CD14-positive monocyte (primary cell): ENCODE data around the gene RNU1-1. TPM values are rescaled to one million over a fixed set of nuclear protein-coding genes. Genes with fewer than 3 reads are reported as not detected.
A peak's percentile ranks its signal among the peaks of the same experiment; 100 is the strongest.
"Not testable (repeated sequence)": the region's sequence is repeated elsewhere in the genome, so short reads cannot be mapped to it uniquely, and the experiment has no call there.

Source experiments
- DNase-seq, 3 donors: peaks; one replicate each; pipeline ENCODE4 v3.0.0-alpha.2; 2011 to 2022
- H2AFZ ChIP-seq: 2 replicates; pipeline ENCODE4 v1.6.0; 2012; ENCODE audit warnings: mild to moderate bottlenecking, low read depth, low read length, inconsistent platforms; ENCODE audit not compliant: insufficient read depth, poor library complexity, severe bottlenecking
- H3K27ac ChIP-seq, 2 donors: 1 replicate in 1 of 2; 2 replicates in 1 of 2; pipeline ENCODE4 v1.5.1; 2012 to 2013; ENCODE audit warnings: low read length in 2 of 2, control low read depth in 1 of 2, inconsistent platforms in 1 of 2, low read depth in 1 of 2, mild to moderate bottlenecking in 1 of 2
- H3K27me3 ChIP-seq, 2 donors: one replicate each; pipeline versions ENCODE4 v1.6.0 to v1.6.1; 2011 to 2013; ENCODE audit warnings: low read length in 2 of 2; ENCODE audit not compliant: control insufficient read depth in 2 of 2, insufficient read depth in 2 of 2
- H3K36me3 ChIP-seq, 2 donors: replicated peaks in 1 of 2; 1 replicate in 1 of 2; 2 replicates in 1 of 2; pipeline versions ENCODE4 v1.5.1 to v1.6.1; 2012 to 2013; ENCODE audit warnings: low read length in 2 of 2, control low read depth in 1 of 2, inconsistent platforms in 1 of 2, mild to moderate bottlenecking in 1 of 2; ENCODE audit not compliant: insufficient read depth in 2 of 2, control insufficient read depth in 1 of 2
- H3K4me1 ChIP-seq, 2 donors: 1 replicate in 1 of 2; 2 replicates in 1 of 2; pipeline versions ENCODE4 v1.5.1 to v1.6.1; 2012 to 2013; ENCODE audit warnings: low read length in 2 of 2, control low read depth in 1 of 2, inconsistent platforms in 1 of 2, mild to moderate bottlenecking in 1 of 2, moderate library complexity in 1 of 2; ENCODE audit not compliant: insufficient read depth in 2 of 2, control insufficient read depth in 1 of 2
- H3K4me2 ChIP-seq: replicated peaks from 2 replicates; pipeline ENCODE3; 2012; ENCODE audit warnings: low read length, moderate library complexity, mild to moderate bottlenecking; ENCODE audit not compliant: poor library complexity, severe bottlenecking; ENCODE audit errors: extremely low read depth
- H3K4me3 ChIP-seq, 3 experiments: fragments of 200-600 bp in 1 of 3; sonication (generic) in 1 of 3; replicated peaks in 1 of 3; 1 replicate in 2 of 3; 2 replicates in 1 of 3; pipeline ENCODE4 v1.5.1; 2011 to 2013; ENCODE audit warnings: low read length in 3 of 3, mild to moderate bottlenecking in 3 of 3, control low read depth in 2 of 3, low read depth in 2 of 3, inconsistent platforms in 1 of 3, moderate library complexity in 1 of 3
- H3K79me2 ChIP-seq: 2 replicates; pipeline ENCODE4 v1.6.0; 2012; ENCODE audit warnings: mild to moderate bottlenecking, control low read depth, inconsistent platforms, low read length, moderate library complexity; ENCODE audit not compliant: insufficient read depth
- H3K9ac ChIP-seq: 2 replicates; pipeline ENCODE4 v1.6.0; 2017; ENCODE audit warnings: low read length, mild to moderate bottlenecking; ENCODE audit not compliant: insufficient read depth, poor library complexity, severe bottlenecking
- H3K9me3 ChIP-seq, 2 donors: replicated peaks in 1 of 2; 1 replicate in 1 of 2; 2 replicates in 1 of 2; pipeline versions ENCODE4 v1.5.1 to v1.6.1; 2012 to 2013; ENCODE audit warnings: low read length in 2 of 2, control low read depth in 1 of 2; ENCODE audit not compliant: control insufficient read depth in 1 of 2, insufficient read depth in 1 of 2
- H4K20me1 ChIP-seq: 2 replicates; pipeline ENCODE4 v1.6.0; 2012; ENCODE audit warnings: mild to moderate bottlenecking, low read length, control low read depth, moderate library complexity; ENCODE audit not compliant: insufficient read depth
- H3K27ac Mint-ChIP-seq, 7 donors: one replicate each; pipeline ENCODE4 v1.8.0; 2020; ENCODE audit warnings: mild to moderate bottlenecking in 7 of 7, mixed read lengths in 7 of 7, moderate library complexity in 6 of 7, inconsistent platforms in 2 of 7
- H3K27me3 Mint-ChIP-seq, 3 donors: one replicate each; pipeline ENCODE4 v1.8.0; 2021 to 2022; ENCODE audit warnings: low read depth in 3 of 3, mild to moderate bottlenecking in 3 of 3, mixed read lengths in 3 of 3, moderate library complexity in 3 of 3, inconsistent platforms in 1 of 3
- H3K36me3 Mint-ChIP-seq, 2 donors: one replicate each; pipeline ENCODE4 v1.8.0; 2020; ENCODE audit warnings: mixed read lengths in 2 of 2, inconsistent platforms in 1 of 2, mild to moderate bottlenecking in 1 of 2
- H3K4me1 Mint-ChIP-seq: one replicate; pipeline ENCODE4 v1.8.0; 2020; ENCODE audit warnings: mild to moderate bottlenecking, mixed read lengths
- H3K4me3 Mint-ChIP-seq, 2 donors: one replicate each; pipeline ENCODE4 v1.8.0; 2020; ENCODE audit warnings: mild to moderate bottlenecking in 2 of 2, mixed read lengths in 2 of 2, moderate library complexity in 1 of 2
- H3K9me3 Mint-ChIP-seq, 7 donors: one replicate each; pipeline ENCODE4 v1.8.0; 2020 to 2022; ENCODE audit warnings: mixed read lengths in 7 of 7, mild to moderate bottlenecking in 6 of 7, moderate library complexity in 6 of 7, inconsistent platforms in 2 of 7
- WGBS: methylation state at CpG from one replicate; pipeline ENCODE4 v1.1.5; 2013; ENCODE audit warnings: missing lambda C conversion rate; ENCODE audit not compliant: insufficient coverage; 5-methylcytosine and 5-hydroxymethylcytosine counted together
- intact Hi-C, 2 donors: fragments of 100-400 bp; cut with micrococcal nuclease; formaldehyde crosslinking; loops; one replicate each; pipeline versions ENCODE4 v1.15.0 to v1.15.1; 2023
- polyA plus RNA-seq, 3 donors: library from polyadenylated mRNA; depleted of rRNA in 1 of 3; unstranded in 2 of 3; stranded (reverse) in 1 of 3; fragments of 300-500 nt in 2 of 3; fragments of >200 nt in 1 of 3; fragmentation: Illumina TruSeq in 2 of 3; gene quantifications; 1 replicate in 2 of 3; 2 replicates in 1 of 3; pipeline ENCODE4 v1.2.3, GENCODE V29; 2012 to 2021

Gene RNU1-1
- polyA plus RNA-seq, 3 donors = not detected

DNA sequence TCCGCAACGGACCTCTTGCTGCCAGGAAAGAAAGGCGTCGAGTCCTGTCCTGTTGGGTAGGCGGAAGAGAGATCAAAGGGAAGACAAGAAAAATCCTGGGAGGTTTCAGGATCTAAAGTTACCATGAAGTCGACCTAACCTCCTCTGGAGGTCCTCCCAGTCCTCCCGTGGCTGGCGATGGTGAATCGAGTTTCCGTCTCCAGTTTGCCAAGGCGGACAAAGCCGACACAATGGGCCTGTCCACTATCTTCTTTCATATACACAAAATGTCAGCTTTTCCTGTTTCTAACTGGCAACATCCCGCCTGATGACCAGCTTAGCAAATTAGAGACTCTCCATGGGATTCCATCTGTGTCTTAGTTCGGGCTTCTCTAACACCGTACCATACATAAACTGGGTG lies 22.7 kb upstream of the RNU1-1 start:
- H3K36me3 ChIP-seq, H2AFZ ChIP-seq, H3K9ac ChIP-seq, intact Hi-C loops, H3K36me3 Mint-ChIP-seq, H3K9me3 ChIP-seq, H3K27ac ChIP-seq, H3K4me3 ChIP-seq, H3K79me2 ChIP-seq, H3K27ac Mint-ChIP-seq, H3K4me2 ChIP-seq, H4K20me1 ChIP-seq, H3K4me1 ChIP-seq, DNase-seq, H3K4me3 Mint-ChIP-seq: not testable (repeated sequence)
- peaks cover 0 to 24% (median 8%) of the 10 kb centered on the region in 7 donors for H3K9me3 Mint-ChIP-seq
- 100% methylated on average over 4 of the region's 15 CpGs for WGBS
- H3K27me3 ChIP-seq = peaks cover 11 to 28% of the 10 kb centered on the region in 2 donors
- H3K27me3 Mint-ChIP-seq = peaks cover 36 to 48% (median 38%) of the 10 kb centered on the region in 3 donors
- H3K4me1 Mint-ChIP-seq = peaks cover 26% of the 10 kb centered on the region

DNA sequence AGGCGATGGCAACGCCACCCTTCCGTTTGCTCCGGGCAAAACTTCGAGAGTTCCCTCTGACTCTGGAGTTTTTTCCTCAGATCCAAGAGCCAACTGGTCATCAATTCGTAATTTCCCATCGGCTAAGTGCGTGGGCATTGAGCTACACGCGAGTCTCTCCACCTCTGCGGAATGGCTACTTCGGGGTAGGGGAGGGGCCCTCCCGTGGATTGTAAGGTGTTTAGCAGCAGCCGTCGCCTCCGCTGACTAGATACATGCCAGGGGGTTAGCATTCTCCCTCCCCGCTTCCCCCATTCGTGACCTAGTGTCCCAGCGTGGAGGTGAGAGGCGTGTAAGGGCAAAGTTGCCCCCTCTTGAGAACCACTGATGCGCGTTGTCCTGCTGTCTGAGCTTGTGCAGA lies 21.8 kb upstream of the RNU1-1 start:
- WGBS = no CpG with 5 or more reads among the region's 22 CpGs
- H3K36me3 Mint-ChIP-seq, H3K36me3 ChIP-seq, H3K4me2 ChIP-seq, H3K27ac ChIP-seq, H2AFZ ChIP-seq, H3K9me3 ChIP-seq, H3K79me2 ChIP-seq, DNase-seq, H3K4me1 ChIP-seq, H3K4me3 ChIP-seq, intact Hi-C loops, H3K27ac Mint-ChIP-seq, H3K9ac ChIP-seq, H4K20me1 ChIP-seq: not testable (repeated sequence)
- peaks cover 0 to 24% (median 8%) of the 10 kb centered on the region in 7 donors for H3K9me3 Mint-ChIP-seq
- peaks cover 42 to 56% (median 44%) of the 10 kb centered on the region in 3 donors for H3K27me3 Mint-ChIP-seq
- H3K4me3 Mint-ChIP-seq = peak overlapping the region in 1 of 2 donors; percentile 71
- H3K27me3 ChIP-seq = peaks cover 11 to 32% of the 10 kb centered on the region in 2 donors
- H3K4me1 Mint-ChIP-seq = peaks cover 27% of the 10 kb centered on the region

DNA sequence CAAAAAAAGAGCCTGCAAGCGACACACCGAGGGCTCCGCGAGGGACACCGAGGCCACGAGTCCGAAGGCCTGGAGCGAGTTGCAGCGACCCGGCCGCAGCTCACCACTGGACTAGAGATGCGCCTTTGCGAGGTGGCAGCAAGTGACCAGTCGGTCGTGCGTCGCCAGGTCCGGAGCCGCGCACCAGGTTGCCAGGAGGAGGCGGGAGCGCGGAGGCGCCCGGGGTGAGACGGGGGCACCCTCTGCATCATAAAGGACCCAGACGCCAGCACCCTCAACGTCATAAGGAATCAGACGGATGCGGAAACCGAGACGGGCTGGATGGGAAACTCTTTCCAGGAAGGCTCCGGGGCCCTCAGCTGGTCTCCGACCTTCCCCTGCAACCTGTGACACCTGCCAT lies 21.4 kb upstream of the RNU1-1 start:
- H3K9me3 ChIP-seq, H4K20me1 ChIP-seq, H3K36me3 Mint-ChIP-seq, H3K36me3 ChIP-seq, H3K27ac ChIP-seq, H3K9ac ChIP-seq, H3K4me2 ChIP-seq, DNase-seq, H3K4me3 ChIP-seq, H3K4me1 ChIP-seq, H3K79me2 ChIP-seq, H2AFZ ChIP-seq, H3K27ac Mint-ChIP-seq, intact Hi-C loops: not testable (repeated sequence)
- H3K4me3 Mint-ChIP-seq = peak overlapping the region in 1 of 2 donors; percentile 75
- H3K27me3 ChIP-seq = peaks cover 11 to 32% of the 10 kb centered on the region in 2 donors
- H3K9me3 Mint-ChIP-seq = peaks cover 0 to 24% (median 8%) of the 10 kb centered on the region in 7 donors
- peaks cover 24% of the 10 kb centered on the region for H3K4me1 Mint-ChIP-seq
- H3K27me3 Mint-ChIP-seq = peaks cover 42 to 56% (median 44%) of the 10 kb centered on the region in 3 donors
- 55% methylated on average over 28 of the region's 34 CpGs for WGBS

DNA sequence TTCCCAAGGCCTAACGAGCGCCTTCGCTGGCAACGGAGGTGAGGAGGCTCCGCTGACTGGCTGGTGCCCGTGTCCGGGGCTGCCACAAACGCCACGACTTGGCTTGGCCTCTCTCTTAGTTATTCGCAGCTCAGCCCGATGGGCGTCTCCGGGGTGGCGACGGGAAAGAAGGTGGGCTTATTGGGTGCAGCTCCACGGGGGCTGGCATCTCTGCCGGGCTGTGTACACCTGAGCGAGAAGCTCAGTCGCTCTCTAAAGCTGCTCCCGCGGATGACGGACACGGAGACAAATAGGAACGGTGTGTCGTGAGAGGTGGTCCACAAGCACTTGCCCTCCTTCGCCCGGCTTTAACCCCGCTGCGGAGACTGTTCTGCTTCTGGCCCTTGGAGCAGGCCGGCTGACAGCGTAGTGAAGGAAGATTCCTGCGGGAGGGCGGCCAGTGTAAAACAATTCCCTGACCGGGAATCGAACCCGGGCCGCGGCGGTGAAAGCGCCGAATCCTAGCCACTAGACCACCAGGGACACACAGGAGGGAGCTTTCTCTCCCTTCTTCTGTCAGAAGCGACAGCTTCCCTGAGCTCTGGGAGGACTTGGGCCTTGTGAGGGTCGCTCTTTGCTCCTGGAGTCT lies 20.9 kb upstream of the RNU1-1 start:
- H3K4me2 ChIP-seq, H3K9me3 ChIP-seq, H3K36me3 Mint-ChIP-seq, intact Hi-C loops, H3K4me1 ChIP-seq, H3K36me3 ChIP-seq, H2AFZ ChIP-seq, DNase-seq, H3K27ac ChIP-seq, H3K79me2 ChIP-seq, H3K27ac Mint-ChIP-seq, H4K20me1 ChIP-seq, H3K9ac ChIP-seq, H3K4me3 ChIP-seq: not testable (repeated sequence)
- peaks cover 11 to 32% of the 10 kb centered on the region in 2 donors for H3K27me3 ChIP-seq
- H3K4me1 Mint-ChIP-seq = peaks cover 20% of the 10 kb centered on the region
- H3K4me3 Mint-ChIP-seq = peak overlapping the region; percentile 61 to 65
- peaks cover 0 to 24% (median 8%) of the 10 kb centered on the region in 7 donors for H3K9me3 Mint-ChIP-seq
- WGBS = 0% methylated on average over 10 of the region's 43 CpGs
- peaks cover 42 to 56% (median 47%) of the 10 kb centered on the region in 3 donors for H3K27me3 Mint-ChIP-seq
